SK-N-SH (cell line): ENCODE measurements around the gene ROBO1. TPM values are rescaled to one million over a fixed set of nuclear protein-coding genes. Genes with fewer than 3 reads are reported as not detected.

Source experiments
- CTCF ChIA-PET: fragments of 300-600, 350-600 bp; formaldehyde crosslinking; extraction: SDS; loops from one replicate; lab custom pipeline; 2021; lab: Yijun Ruan, JAX
- POLR2A ChIA-PET: fragments of 350-600 bp; sonication (Branson Sonifier 250); formaldehyde crosslinking; extraction: SDS; loops from one replicate; lab custom pipeline; 2020; ENCODE audit warnings: antibody characterized with exemption, inconsistent platforms; lab: Yijun Ruan, JAX
- DNase-seq: peaks from one replicate; pipeline ENCODE4 v3.0.0; 2012
- H2AFZ ChIP-seq: fragments of 200-600 bp; sonication (generic); 2 replicates; pipeline ENCODE4 v1.8.1; 2016; ENCODE audit warnings: antibody characterized with exemption, mild to moderate bottlenecking, low read depth
- H3F3A ChIP-seq: fragments of 200-600 bp; sonication (generic); replicated peaks from 2 replicates; pipeline ENCODE3; 2016; ENCODE audit warnings: antibody characterized with exemption, mild to moderate bottlenecking; ENCODE audit not compliant: insufficient read depth
- H3K27ac ChIP-seq, 2 experiments: fragments of 200-500 bp in 1 of 2; fragments of 200-600 bp in 1 of 2; sonication (Bioruptor generic) in 1 of 2; sonication (generic), shearing (Covaris generic) in 1 of 2; 2 replicates each; pipeline versions ENCODE4 v1.5.1 to v1.6.1; 2014 to 2016; ENCODE audit warnings: low read depth in 2 of 2, inconsistent platforms in 1 of 2, low read length in 1 of 2, mild to moderate bottlenecking in 1 of 2, mixed read lengths in 1 of 2
- H3K27me3 ChIP-seq: fragments of 200-600 bp; sonication (generic), shearing (Covaris generic); 2 replicates; pipeline ENCODE4 v1.6.1; 2016; ENCODE audit warnings: mixed run types; ENCODE audit not compliant: insufficient read depth
- H3K36me3 ChIP-seq, 2 experiments: fragments of 200-500 bp in 1 of 2; fragments of 200-600 bp in 1 of 2; sonication (Bioruptor generic) in 1 of 2; sonication (generic) in 1 of 2; replicated peaks in 1 of 2; 2 replicates each; pipeline versions ENCODE3 to v1.5.1; 2014 to 2016; ENCODE audit warnings: low read length in 1 of 2, mild to moderate bottlenecking in 1 of 2; ENCODE audit not compliant: insufficient read depth in 2 of 2, control insufficient read depth in 1 of 2
- H3K4me1 ChIP-seq, 2 experiments: fragments of 200-500 bp in 1 of 2; fragments of 200-600 bp in 1 of 2; sonication (Bioruptor generic) in 1 of 2; sonication (generic), shearing (Covaris generic) in 1 of 2; 2 replicates each; pipeline versions ENCODE4 v1.5.1 to v1.6.1; 2014 to 2016; ENCODE audit warnings: low read depth in 1 of 2, low read length in 1 of 2, mixed run types in 1 of 2; ENCODE audit not compliant: insufficient read depth in 2 of 2, control insufficient read depth in 1 of 2
- H3K4me2 ChIP-seq: fragments of 200-600 bp; sonication (generic), shearing (Covaris generic); 2 replicates; pipeline ENCODE4 v1.6.1; 2017; ENCODE audit warnings: mixed run types
- H3K4me3 ChIP-seq, 2 experiments: fragments of 200-500 bp in 1 of 2; fragments of 200-600 bp in 1 of 2; sonication (Bioruptor generic) in 1 of 2; sonication (generic), shearing (Covaris generic) in 1 of 2; 2 replicates each; pipeline versions ENCODE4 v1.5.1 to v1.8.1; 2014 to 2016; ENCODE audit warnings: low read depth in 2 of 2, inconsistent platforms in 1 of 2, low read length in 1 of 2, mild to moderate bottlenecking in 1 of 2, mixed read lengths in 1 of 2, moderate library complexity in 1 of 2
- H3K79me2 ChIP-seq: fragments of 200-600 bp; sonication (generic); 2 replicates; pipeline ENCODE4 v1.8.1; 2017; ENCODE audit warnings: mild to moderate bottlenecking; ENCODE audit not compliant: insufficient read depth
- H3K9ac ChIP-seq: fragments of 200-600 bp; sonication (generic); 2 replicates; pipeline ENCODE4 v1.6.1; 2017; ENCODE audit warnings: mixed run types
- H3K9me2 ChIP-seq: fragments of 200-600 bp; sonication (generic); 2 replicates; pipeline ENCODE4 v1.6.1; 2017; ENCODE audit warnings: mixed run types
- H3K9me3 ChIP-seq: fragments of 200-600 bp; sonication (generic); 2 replicates; pipeline ENCODE4 v1.6.1; 2017; ENCODE audit warnings: mixed run types, mild to moderate bottlenecking, moderate library complexity
- H4K20me1 ChIP-seq: fragments of 200-600 bp; sonication (generic); 2 replicates; pipeline ENCODE4 v1.6.1; 2017; ENCODE audit warnings: mild to moderate bottlenecking, mixed run types; ENCODE audit not compliant: insufficient read depth
- ELF1 ChIP-seq: IDR thresholded peaks from 2 replicates; pipeline ENCODE4 v1.4.0; 2012
- EP300 ChIP-seq, 2 experiments: IDR thresholded peaks; 2 replicates each; pipeline versions ENCODE4 v1.4.0 to v1.6.1; 2012; ENCODE audit warnings: borderline replicate concordance in 1 of 2, low read depth in 1 of 2, low read length in 1 of 2
- EZH2phosphoT487 ChIP-seq: fragments of 200-600 bp; sonication (generic); IDR thresholded peaks from 2 replicates; pipeline ENCODE4 v1.6.1; 2017; ENCODE audit warnings: low read depth, mixed run types, mild to moderate bottlenecking, antibody characterized with exemption, moderate library complexity, borderline replicate concordance
- FOSL2 ChIP-seq: IDR thresholded peaks from 2 replicates; pipeline ENCODE4 v1.4.0; 2012; ENCODE audit warnings: low read depth, mild to moderate bottlenecking, moderate library complexity, borderline replicate concordance
- FOXM1 ChIP-seq: IDR thresholded peaks from 2 replicates; pipeline ENCODE4 v1.4.0; 2012; ENCODE audit warnings: low read depth, mild to moderate bottlenecking
- GATA2 ChIP-seq: sonication (generic); formaldehyde crosslinking; IDR thresholded peaks from 2 replicates; pipeline ENCODE4 v1.5.0; 2020; ENCODE audit warnings: mild to moderate bottlenecking, missing genetic modification reagents
- JUND ChIP-seq: IDR thresholded peaks from 2 replicates; pipeline ENCODE4 v1.4.0; 2012
- MEF2A ChIP-seq: IDR thresholded peaks from 2 replicates; pipeline ENCODE4 v1.4.0; 2012; ENCODE audit warnings: low read depth, borderline replicate concordance
- MXI1 ChIP-seq: IDR thresholded peaks from 2 replicates; pipeline ENCODE4 v1.6.1; 2012; ENCODE audit warnings: mild to moderate bottlenecking, low read depth, low read length, improper control_type of control experiment
- NFIC ChIP-seq: IDR thresholded peaks from 2 replicates; pipeline ENCODE4 v1.4.0; 2012; ENCODE audit warnings: borderline replicate concordance
- NRF1 ChIP-seq: IDR thresholded peaks from 2 replicates; pipeline ENCODE4 v1.6.1; 2012; ENCODE audit warnings: low read depth, mild to moderate bottlenecking, low read length
- POLR2AphosphoS5 ChIP-seq: IDR thresholded peaks from 2 replicates; pipeline ENCODE4 v1.6.1; 2012; ENCODE audit warnings: low read depth, low read length
- RAD21 ChIP-seq: IDR thresholded peaks from 2 replicates; pipeline ENCODE4 v1.6.1; 2012; ENCODE audit warnings: mild to moderate bottlenecking, low read length
- RCOR1 ChIP-seq: fragments of 150-350 bp; IDR thresholded peaks from 2 replicates; pipeline ENCODE4 v1.6.1; 2017; ENCODE audit warnings: antibody characterized with exemption, low read length
- RFX5 ChIP-seq: IDR thresholded peaks from 2 replicates; pipeline ENCODE4 v1.6.1; 2012; ENCODE audit warnings: mild to moderate bottlenecking, improper control_type of control experiment, low read length
- RXRA ChIP-seq: IDR thresholded peaks from 2 replicates; pipeline ENCODE4 v1.4.0; 2012; ENCODE audit warnings: low read depth, mild to moderate bottlenecking, borderline replicate concordance
- TCF12 ChIP-seq: IDR thresholded peaks from 2 replicates; pipeline ENCODE4 v1.4.0; 2012
- YY1 ChIP-seq: IDR thresholded peaks from 2 replicates; pipeline ENCODE4 v1.4.0; 2012; ENCODE audit warnings: low read depth, mild to moderate bottlenecking
- WGBS: methylation state at CpG from one replicate; pipeline ENCODE4 v1.1.6; 2017; ENCODE audit warnings: low lambda C conversion rate; 5-methylcytosine and 5-hydroxymethylcytosine counted together
- polyA plus RNA-seq, 3 experiments: library from polyadenylated mRNA; depleted of rRNA; stranded (reverse); fragments of >200 nt; gene quantifications; 2 replicates each; pipeline ENCODE4 v1.2.3, GENCODE V29; 2012
- TF ChIP-seq, protein P1 (sequence below): IDR thresholded peaks from 2 replicates; pipeline ENCODE4 v1.4.0; 2012; ENCODE audit warnings: low read depth
- TF ChIP-seq, protein P2 (sequence below): fragments of 200-600 bp; sonication (generic); IDR thresholded peaks from 2 replicates; pipeline ENCODE4 v1.6.1; 2017; ENCODE audit warnings: antibody characterized with exemption, mild to moderate bottlenecking, moderate library complexity
- TF ChIP-seq, protein P3 (sequence below): IDR thresholded peaks from 2 replicates; pipeline ENCODE4 v1.4.0; 2012; ENCODE audit warnings: low read depth, borderline replicate concordance
- TF ChIP-seq, protein P4 (sequence below): fragments of 150-350 bp; IDR thresholded peaks from 2 replicates; pipeline ENCODE4 v1.6.1; 2016; ENCODE audit warnings: mild to moderate bottlenecking, low read depth, low read length
- TF ChIP-seq, protein P5 (sequence below): IDR thresholded peaks from 2 replicates; pipeline ENCODE4 v1.4.0; 2012; ENCODE audit warnings: low read depth, borderline replicate concordance

Gene ROBO1
- polyA plus RNA-seq, 1 of the 3 experiments (the other 2 are of a cell fraction): 22.7 TPM

DNA sequence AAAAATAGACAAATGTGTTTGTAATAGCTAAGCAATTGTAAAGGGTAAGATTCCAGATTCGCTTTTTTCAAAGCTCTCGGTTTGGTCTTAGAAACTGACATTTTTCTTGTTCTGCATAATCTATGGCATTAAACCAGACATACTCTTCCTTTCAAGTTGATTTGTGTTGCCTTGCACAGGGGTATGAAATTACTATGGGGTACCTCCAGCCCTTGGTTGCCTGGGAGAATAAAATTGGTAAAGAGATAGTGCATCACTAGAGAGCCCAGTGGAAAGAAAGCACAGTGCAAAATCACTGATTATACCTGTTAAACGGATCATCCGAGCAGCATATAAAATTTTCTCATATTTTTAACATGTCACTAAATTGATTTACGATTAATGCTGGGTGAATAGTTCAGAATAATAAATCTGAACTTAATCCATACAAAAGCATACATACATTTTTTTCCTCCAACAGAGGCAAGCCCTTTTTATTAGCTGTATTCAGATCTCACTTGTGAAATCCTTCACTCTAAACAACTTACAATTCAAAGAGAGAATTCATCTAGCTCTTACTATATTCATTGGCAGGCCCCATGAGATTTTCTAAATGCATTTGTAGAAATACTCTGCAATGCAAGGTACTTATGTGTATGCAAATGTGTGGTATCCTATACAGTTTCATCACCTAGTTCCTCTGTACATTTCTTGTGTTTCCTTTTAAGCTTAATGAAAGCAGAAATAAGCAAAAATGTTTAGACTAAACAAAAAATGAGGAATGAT is 224.4 kb downstream of the ROBO1 start:
- CTCF ChIA-PET: interaction anchor here (0.7 to 1.0 kb wide), 2 partner anchors 25 to 28 kb away, joined by 3 to 4 read pairs; no protein-coding TSS in a partner anchor

DNA sequence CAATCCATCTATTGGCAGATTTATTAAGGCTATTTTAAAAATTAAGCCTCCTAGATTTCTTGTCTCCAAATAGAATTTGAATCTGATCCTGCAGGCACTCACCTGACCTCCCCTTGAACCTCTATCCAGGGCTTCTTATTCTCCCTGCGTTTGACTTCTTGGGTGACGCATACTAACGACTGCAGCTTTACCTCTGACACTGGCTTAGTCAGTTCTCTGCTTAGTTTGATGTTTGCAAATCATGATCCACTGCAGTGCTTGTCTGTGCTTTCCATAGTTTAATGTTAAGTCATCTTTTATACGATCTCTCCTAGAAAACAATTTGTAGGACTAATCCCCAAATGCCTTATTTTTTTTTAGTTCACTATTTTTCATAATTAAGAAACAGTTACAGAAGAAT is 233.1 kb downstream of the ROBO1 start:
- Histone ChIP-seq H3K4me3 (no peak overlapping the region), H3K4me2 (no peak overlapping the region), H3K27ac (no peak overlapping the region), H3K9me2 (no peaks in the 10 kb centered on the region), H2AFZ (no peak overlapping the region), H3F3A (no peaks in the 10 kb centered on the region), H3K9me3 (no peaks in the 10 kb centered on the region), H4K20me1 (no peaks in the 10 kb centered on the region), H3K4me1 (no peaks in the 10 kb centered on the region), H3K9ac (no peak overlapping the region), H3K27me3 (no peaks in the 10 kb centered on the region), H3K36me3 (no peaks in the 10 kb centered on the region), H3K79me2 (no peaks in the 10 kb centered on the region)
- 56% methylated on average over 4 of the region's 4 CpGs for WGBS
- POLR2A ChIA-PET: no interaction called here
- DNase-seq: no peak
- CTCF ChIA-PET: interaction anchor here (1.5 to 2.1 kb wide), 2 partner anchors 13 to 17 kb away, joined by 4 to 6 read pairs; no protein-coding TSS in a partner anchor
- TF ChIP-seq, protein P1, sequence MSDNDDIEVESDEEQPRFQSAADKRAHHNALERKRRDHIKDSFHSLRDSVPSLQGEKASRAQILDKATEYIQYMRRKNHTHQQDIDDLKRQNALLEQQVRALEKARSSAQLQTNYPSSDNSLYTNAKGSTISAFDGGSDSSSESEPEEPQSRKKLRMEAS: no peak
- TF ChIP-seq TCF12 (no peak), YY1 (no peak), RAD21 (no peak), FOXM1 (no peak), GATA2 (no peak), RXRA (no peak)
- TF ChIP-seq, protein P2, sequence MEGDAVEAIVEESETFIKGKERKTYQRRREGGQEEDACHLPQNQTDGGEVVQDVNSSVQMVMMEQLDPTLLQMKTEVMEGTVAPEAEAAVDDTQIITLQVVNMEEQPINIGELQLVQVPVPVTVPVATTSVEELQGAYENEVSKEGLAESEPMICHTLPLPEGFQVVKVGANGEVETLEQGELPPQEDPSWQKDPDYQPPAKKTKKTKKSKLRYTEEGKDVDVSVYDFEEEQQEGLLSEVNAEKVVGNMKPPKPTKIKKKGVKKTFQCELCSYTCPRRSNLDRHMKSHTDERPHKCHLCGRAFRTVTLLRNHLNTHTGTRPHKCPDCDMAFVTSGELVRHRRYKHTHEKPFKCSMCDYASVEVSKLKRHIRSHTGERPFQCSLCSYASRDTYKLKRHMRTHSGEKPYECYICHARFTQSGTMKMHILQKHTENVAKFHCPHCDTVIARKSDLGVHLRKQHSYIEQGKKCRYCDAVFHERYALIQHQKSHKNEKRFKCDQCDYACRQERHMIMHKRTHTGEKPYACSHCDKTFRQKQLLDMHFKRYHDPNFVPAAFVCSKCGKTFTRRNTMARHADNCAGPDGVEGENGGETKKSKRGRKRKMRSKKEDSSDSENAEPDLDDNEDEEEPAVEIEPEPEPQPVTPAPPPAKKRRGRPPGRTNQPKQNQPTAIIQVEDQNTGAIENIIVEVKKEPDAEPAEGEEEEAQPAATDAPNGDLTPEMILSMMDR: no peak
- TF ChIP-seq, protein P3, sequence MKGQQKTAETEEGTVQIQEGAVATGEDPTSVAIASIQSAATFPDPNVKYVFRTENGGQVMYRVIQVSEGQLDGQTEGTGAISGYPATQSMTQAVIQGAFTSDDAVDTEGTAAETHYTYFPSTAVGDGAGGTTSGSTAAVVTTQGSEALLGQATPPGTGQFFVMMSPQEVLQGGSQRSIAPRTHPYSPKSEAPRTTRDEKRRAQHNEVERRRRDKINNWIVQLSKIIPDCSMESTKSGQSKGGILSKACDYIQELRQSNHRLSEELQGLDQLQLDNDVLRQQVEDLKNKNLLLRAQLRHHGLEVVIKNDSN: no peak

More for the DNA sequence above, 224.4 kb downstream of the ROBO1 start:
- Histone ChIP-seq H3K4me2 (no peak overlapping the region), H3K4me3 (no peak overlapping the region), H3K27ac (no peak overlapping the region), H3F3A (no peaks in the 10 kb centered on the region), H3K36me3 (no peaks in the 10 kb centered on the region), H2AFZ (no peak overlapping the region; the same call in 1 of the 2 replicates), H3K79me2 (no peaks in the 10 kb centered on the region), H3K9me3 (no peaks in the 10 kb centered on the region), H3K4me1 (peaks cover 0 to 3% of the 10 kb centered on the region in 2 experiments; a peak in 2 of 4 replicates), H3K9me2 (no peaks in the 10 kb centered on the region), H3K9ac (no peak overlapping the region), H4K20me1 (no peaks in the 10 kb centered on the region), H3K27me3 (no peaks in the 10 kb centered on the region)
- no peak for DNase-seq
- POLR2A ChIA-PET: no interaction called here
- 61% methylated on average over 5 of the region's 5 CpGs for WGBS
- TF ChIP-seq RXRA: no peak
- TF ChIP-seq ELF1: no peak
- TF ChIP-seq, protein P4, sequence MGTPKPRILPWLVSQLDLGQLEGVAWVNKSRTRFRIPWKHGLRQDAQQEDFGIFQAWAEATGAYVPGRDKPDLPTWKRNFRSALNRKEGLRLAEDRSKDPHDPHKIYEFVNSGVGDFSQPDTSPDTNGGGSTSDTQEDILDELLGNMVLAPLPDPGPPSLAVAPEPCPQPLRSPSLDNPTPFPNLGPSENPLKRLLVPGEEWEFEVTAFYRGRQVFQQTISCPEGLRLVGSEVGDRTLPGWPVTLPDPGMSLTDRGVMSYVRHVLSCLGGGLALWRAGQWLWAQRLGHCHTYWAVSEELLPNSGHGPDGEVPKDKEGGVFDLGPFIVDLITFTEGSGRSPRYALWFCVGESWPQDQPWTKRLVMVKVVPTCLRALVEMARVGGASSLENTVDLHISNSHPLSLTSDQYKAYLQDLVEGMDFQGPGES: no peak
- no peak for TF ChIP-seq EP300 (IDR thresholded peaks at IDR 0.05; ENCODE audit: borderline replicate concordance in 1 of 2, low read depth in 1 of 2, low read length in 1 of 2)
- no peak for TF ChIP-seq RFX5
- TF ChIP-seq TCF12: no peak
- no peak for TF ChIP-seq MEF2A
- TF ChIP-seq, protein P5, sequence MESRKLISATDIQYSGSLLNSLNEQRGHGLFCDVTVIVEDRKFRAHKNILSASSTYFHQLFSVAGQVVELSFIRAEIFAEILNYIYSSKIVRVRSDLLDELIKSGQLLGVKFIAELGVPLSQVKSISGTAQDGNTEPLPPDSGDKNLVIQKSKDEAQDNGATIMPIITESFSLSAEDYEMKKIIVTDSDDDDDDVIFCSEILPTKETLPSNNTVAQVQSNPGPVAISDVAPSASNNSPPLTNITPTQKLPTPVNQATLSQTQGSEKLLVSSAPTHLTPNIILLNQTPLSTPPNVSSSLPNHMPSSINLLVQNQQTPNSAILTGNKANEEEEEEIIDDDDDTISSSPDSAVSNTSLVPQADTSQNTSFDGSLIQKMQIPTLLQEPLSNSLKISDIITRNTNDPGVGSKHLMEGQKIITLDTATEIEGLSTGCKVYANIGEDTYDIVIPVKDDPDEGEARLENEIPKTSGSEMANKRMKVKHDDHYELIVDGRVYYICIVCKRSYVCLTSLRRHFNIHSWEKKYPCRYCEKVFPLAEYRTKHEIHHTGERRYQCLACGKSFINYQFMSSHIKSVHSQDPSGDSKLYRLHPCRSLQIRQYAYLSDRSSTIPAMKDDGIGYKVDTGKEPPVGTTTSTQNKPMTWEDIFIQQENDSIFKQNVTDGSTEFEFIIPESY: no peak
- TF ChIP-seq RAD21: no peak
- TF ChIP-seq, protein P1: no peak
- no peak for TF ChIP-seq NRF1
- TF ChIP-seq POLR2AphosphoS5: no peak
- no peak for TF ChIP-seq FOSL2
- no peak for TF ChIP-seq RCOR1
- TF ChIP-seq JUND: no peak
- TF ChIP-seq YY1: no peak
- TF ChIP-seq NFIC: no peak
- no peak for TF ChIP-seq MXI1
- no peak for TF ChIP-seq FOXM1
- TF ChIP-seq EZH2phosphoT487: no peak
